HG02852 (cell line): ENCODE measurements around the gene CENPK.
"Not testable (repeated sequence)": the region's sequence is repeated elsewhere in the genome, so short reads cannot be mapped to it uniquely, and the experiment has no call there.

Experiments used
- ATAC-seq: cut with Tn5 transposase; IDR thresholded peaks from one replicate; pipeline ENCODE4 v1.9.1; 2021; ENCODE audit warnings: mild to moderate bottlenecking, moderate library complexity; ENCODE audit not compliant: unreplicated experiment

Gene CENPK, protein sequence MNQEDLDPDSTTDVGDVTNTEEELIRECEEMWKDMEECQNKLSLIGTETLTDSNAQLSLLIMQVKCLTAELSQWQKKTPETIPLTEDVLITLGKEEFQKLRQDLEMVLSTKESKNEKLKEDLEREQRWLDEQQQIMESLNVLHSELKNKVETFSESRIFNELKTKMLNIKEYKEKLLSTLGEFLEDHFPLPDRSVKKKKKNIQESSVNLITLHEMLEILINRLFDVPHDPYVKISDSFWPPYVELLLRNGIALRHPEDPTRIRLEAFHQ

DNA sequence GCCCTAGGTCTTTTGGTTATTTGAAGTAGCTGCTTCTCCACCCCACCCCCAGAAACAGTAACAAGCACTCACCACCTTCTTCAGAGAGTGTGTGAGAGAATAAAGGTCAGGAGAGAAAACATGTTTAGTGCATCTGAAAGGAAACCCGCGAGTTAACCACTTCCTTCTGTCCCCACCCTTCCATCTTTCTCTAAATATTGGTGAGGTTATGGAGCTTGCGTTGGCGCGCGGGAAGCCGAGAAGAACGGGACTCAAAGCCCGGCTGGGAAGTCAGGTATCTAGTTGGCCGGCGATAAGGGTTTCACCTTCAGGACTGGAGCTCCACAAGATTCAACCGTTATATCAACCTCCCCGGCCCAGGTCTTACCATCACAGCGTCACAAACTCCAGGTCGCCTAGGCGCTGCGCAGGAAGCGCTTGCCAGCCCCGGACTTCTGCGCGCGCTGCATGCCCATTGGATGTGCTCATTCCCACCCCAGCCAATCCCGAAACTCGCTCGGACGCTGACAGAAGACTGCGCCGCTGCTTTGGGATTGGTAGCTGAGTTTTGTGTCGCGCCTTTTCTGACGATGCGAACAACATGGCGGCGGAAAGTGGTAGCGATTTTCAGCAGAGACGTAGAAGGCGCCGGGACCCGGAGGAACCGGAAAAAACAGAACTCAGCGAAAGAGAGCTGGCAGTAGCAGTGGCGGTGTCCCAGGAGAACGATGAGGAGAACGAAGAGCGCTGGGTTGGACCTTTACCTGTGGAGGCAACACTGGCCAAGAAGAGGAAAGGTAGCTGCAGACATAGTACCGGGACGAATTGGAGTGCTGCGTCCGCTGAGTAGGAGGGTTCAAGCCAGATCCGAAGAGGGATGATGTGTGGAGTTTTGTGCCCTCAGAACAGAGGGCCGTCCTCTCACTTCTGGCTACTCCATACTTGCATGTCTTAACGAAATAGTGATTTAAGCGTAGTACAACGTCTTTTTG lies at the start of gene CENPK, which contains the start of gene PPWD1:
CENPK (minus strand) TSS at position 438 of the 971 bp plus-strand sequence. CDS start 8,261 bp downstream, outside the sequence.
PPWD1 (plus strand) TSS at position 566 of the 971 bp plus-strand sequence; CDS start at position 581, 15 bp downstream.
- ATAC-seq, result peak; percentile 99

DNA sequence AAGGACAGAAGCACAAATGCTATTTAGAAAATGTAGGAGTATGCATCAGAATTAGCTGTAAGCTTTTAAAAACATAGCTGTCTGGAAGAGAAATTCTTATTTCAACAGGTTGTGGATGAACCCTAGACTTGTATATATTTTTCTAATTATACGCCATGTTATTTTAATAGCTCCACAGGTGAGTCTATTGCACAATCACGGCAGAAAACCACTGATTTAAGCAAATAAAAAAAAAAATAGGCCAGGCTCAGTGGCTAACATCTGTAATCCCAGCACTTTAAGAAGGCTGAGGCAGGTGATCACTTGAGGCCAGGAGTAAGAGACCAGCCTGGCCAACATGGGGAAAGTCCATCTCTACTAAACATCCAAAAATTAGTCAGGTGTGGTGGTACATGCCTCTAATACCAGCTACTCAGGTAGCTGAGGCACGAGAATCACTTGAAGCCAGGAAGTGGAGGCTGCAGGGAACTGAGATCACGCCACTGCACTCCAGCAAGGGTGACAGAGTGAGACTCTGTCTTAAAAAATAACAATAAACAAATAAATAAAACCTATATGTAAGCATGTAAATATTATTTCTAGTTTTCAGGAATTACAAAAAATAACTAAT lies 49.4 kb upstream of the CENPK start:
- no peak for ATAC-seq

DNA sequence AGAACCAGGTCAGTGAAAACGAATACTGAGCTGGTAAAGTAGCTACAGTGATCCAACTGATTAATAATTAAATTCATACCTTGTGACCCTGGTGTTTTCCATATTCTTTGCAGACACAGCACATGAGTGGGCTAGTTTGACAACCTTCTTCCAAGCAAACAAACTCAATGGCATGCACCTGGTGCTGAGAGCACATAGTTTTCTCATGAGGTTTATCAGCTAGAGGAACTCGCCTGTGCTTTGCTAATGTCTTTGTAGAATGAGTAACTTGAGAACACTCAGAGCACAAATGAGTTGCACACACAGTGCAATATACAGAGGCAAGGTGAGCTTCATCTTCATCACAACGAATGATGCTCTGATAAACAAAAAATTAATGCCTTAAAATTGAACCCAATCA lies 48.6 kb upstream of the CENPK start:
- ATAC-seq, result no peak

DNA sequence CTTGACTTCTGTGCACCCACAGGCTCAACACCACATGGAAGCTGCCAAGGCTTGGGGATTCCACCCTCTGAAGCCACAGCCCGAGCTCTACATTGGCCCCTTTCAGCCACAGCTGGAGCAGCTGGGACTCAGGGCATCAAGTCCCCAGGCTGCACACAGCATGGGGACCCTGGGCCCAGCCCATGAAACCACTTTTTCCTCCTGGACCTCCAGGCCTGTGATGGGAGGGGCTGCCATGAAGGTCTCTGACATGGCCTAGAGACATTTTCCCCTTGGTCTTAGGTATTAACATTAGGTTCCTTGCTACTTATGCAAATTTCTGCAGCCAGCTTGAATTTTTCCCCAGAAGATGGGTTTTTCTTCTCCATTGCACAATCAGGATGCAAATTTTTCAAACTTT lies 38.8 kb upstream of the CENPK start:
- not testable (repeated sequence) for ATAC-seq

DNA sequence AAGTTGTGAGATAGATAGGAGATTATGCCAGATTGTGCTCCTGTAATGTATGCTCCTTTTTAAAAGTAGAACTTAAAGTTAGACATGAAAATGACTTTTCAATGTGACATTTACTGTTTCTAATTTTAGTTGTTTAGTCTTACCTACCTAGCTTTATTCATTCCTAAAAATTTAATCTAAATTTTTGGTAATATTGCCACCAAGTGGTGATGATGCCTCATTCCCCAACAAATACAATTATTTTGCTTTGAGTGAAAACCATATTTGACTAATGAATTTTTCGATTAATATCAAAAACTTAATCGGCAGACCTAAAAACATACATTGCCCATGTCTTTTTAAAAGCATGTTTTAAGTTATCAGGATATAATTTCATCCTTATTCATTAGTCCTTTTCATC lies 25.7 kb upstream of the CENPK start:
- no peak for ATAC-seq

DNA sequence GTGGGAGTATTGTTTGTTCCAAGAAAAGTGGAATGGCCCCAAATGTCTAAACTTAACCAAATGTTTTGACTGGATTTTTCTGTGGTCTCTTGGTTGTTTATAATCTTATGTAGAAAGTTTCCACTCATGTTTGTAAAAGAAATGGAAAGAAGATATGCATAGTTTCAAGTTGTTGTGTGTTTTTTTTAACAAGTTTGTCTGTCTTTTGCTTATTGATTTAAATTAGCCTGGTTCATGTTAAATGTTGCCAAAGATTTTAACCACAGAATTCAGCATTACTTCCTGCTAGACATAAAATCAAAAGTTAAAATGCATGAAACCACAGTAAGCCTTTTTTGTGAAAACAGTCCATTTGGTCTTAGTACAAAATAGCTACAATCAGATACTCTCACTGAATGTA lies 14.2 kb upstream of the CENPK start:
- ATAC-seq, result no peak

DNA sequence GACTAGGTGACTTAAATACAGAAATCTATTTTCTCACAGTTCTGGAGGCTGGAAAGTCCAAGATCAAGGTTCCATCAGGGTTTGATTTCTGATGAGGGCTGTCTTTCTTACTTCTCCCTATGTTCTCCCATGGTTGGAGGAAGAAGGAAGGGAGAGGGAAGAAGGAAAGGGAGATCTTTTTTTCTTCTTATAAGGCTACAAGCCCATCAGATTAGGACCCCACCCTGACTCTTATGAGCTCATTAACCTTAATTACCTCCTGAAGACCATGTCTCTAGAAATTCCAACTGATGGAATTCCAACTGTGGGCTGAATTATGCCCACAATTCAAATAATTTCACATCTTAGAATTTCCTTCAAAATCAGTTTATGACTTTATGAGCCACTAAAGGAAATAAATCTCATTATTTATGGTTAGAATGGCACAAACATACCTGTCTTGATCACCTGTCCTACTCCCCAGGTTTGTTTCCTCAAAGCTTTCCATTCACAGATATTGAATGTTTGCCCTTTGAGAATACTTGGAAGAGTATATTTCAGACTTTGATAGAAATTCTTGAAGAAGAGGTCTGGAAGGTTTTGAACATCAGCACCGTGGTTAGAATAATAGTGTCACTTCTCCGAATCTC lies 7.7 kb upstream of the CENPK start:
- ATAC-seq, result no peak

DNA sequence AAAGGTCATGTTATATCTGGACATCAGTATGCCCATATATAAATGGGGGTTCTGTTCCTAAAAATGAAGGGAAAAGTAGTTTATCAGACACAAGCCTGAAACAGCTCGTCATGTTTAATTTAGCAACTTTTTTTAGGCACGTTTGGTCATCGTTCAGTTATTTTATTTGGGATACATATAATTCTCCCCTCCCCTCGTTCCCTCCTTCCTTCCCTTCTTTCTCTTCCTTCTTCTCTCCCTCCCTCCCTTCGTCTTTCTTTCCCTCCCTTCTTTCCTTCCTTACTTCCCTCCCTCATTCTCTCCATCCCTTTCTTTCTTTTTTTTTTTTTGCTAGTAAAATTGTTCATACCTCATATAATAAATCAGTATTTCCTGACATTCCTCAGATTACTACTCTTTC lies 3.5 kb upstream of the CENPK start:
- ATAC-seq, result no peak

DNA sequence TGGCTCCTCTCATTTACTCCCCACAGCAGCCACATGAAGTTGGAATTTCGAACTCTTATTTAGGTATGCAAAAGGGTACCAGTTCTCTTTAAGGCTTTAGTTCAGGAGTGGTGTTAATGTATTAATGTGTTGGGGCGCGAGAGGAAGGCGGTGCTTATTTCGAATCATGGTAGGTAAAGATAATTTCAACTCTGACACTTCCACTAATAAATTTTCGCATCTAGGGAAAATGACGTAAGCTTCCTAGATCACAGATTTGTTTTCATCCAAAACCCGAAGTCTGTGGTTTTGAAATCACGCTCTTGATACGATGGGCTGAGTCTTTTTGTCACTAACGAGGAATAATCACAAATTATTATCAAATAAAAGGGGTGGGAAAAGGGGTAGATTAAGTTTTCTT lies 809 bp upstream of the CENPK start:
- ATAC-seq, result no peak

DNA sequence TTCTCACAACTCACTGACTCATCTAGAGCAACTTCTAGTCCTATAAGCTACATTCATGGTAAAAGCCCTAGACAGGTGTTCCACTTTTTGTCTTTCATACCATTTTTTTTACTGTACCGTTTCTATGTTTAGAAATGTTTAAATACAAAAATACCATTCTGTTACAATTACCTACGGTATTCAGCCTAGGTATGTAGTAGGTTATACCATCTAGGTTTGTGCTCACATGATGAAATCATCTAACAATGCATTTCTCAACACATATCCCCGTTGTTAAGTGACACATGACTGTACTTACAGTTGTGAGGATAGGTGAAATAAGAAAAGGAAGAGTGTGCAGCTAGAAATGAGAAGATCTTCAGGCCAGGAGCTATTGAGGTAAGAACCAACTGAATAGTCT lies 6.2 kb downstream of the CENPK start:
- ATAC-seq, result no peak

DNA sequence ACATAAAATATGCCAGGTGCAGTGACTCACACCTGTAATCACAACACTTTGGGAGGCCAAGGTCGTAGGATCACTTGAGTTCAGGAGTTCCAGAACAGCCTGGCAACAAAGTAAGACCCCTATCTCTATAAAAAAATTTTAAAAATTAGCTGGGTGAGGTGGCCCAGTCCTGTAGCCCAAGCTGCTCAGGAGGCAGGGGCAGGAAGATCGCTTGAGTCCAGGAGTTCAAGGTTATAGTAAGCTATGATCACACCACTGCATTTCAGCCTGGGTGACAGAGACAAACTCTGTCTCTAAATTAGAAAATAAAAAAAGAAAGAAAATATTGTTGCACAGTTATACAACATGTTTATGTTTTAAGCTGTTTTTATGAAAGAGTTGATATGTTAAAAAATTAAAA lies 6.8 kb downstream of the CENPK start:
- ATAC-seq, result no peak

DNA sequence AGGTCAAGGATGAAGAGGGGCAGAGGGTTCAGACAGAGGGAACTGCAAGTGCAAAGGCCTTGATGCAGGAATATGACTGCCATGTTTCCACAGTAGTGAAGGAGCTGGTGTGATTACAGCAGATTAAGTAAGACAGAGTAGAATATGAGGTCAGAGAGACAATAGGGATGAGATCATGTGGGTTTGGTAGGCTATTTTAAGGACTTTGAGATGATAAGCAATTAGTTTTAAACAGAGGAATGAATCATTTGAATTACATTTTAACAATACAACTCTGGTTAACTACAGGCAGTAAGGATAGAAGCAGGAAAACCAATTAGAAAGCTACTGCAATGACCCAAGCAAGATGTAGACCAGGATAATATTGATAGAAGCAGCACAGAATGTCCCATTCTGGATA lies 7.7 kb downstream of the CENPK start:
- no peak for ATAC-seq

DNA sequence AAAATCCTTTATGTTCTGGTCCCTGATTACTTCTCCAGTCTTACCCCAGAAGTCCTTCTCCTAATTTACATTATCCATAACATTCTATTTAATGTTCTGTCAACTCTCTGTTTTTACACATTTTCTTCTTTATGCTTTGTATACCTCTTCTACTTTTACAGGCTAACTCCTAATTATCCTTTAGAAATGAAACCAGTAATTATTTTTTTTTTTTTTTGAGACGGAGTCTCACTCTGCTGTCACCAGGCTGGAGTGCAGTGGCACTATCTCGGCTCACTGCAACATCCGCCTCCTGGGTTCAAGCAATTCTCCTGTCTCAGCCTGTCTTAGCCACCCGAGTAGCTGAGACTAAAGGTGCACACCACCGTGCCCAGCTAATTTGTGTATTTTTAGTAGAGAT lies 9.0 kb downstream of the CENPK start:
- no peak for ATAC-seq

DNA sequence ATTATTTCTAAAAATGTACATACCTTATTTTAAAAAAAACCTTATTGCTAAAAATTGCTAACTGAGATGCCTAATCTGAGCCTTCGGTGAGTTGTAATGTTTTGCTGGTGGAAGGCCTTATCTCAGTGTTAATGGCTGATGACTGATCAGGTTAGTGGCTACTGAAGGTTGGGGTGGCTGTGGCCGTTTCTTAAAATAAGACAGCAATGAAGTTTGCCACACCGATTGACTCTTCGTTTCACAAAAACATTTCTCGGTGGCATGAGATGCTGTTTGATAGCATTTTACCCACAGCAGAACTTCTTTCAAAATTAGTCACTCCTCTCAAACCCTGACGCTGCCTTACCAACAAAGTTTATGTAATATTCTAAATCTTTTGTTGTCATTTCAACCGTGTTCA lies 14.7 kb downstream of the CENPK start:
- no peak for ATAC-seq

DNA sequence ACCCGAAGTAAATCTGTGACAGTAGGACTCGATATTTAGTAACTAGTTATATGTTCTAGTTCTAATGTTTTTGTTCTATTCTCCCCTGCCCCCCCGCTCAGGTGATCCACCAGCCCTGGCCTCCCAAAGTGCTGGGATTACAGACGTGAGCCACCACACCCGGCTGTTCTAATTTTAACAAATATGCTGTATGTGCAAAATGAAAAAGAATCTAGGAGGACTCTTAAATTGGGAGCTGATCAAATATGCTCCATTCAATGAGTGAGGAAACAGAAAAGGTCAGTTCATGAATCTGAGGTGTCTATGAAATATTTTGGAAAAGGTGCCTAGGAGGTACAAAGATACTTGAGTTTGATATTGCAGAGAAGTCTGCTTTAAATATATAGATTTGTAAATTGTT lies 16.8 kb downstream of the CENPK start:
- ATAC-seq, result no peak

DNA sequence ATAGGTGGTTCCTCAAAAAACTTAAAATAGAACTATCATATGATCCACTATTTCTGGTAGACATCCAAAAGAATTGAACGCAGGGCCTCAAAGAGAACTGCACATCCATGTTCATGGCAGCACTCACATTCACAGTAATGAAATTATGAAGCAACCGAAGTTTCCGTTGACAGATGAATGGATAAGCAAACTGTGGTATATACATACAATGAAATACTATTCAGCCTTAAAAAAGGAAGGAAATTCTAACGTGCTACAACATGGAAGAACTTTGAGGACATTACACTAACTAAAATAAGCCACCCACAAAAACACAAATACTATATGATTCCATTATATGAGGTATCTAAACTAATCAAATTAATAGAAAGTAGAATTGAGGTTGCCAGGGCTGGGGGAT lies 18.5 kb downstream of the CENPK start:
- ATAC-seq, result no peak

DNA sequence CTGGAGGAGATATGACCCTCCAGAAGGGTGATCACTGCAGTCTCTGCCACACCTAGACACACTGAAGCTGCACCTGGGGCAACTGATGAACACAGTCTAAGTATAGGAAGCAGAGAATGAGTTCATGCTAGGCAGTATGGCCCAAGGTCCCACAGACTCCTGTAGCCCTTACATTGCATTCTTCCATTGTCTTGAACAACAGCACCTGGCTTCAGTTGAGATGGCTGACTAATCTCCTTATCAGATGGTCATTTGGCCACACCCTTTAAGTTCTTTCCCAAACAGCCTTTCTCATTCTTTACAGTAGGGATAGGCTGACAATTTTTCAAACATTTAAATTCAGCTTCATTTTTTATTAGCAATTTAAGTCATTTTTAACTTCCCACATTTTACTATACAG lies 23.1 kb downstream of the CENPK start:
- ATAC-seq, result no peak

DNA sequence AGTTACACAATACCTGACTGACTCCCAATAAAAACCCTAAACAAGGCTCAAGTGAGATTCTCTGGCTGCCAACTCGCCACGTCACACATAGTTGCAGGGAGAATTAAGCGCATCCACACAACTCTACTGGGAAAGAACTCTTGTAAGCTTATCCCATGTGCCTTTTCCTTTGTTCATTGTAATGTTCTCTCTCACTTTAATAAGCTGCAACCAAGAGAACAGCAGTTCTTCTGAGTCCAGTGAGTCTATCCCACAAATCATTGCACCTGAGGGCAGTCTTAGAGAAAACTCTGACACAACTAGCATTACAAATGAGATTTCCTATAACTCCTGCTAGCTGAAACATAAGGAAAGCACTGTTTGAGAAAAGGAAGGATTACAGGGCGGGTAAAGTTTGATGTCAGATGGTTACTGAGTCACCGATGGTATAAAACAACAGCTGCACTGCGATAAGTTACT lies 27.4 kb downstream of the CENPK start:
- ATAC-seq, result no peak

DNA sequence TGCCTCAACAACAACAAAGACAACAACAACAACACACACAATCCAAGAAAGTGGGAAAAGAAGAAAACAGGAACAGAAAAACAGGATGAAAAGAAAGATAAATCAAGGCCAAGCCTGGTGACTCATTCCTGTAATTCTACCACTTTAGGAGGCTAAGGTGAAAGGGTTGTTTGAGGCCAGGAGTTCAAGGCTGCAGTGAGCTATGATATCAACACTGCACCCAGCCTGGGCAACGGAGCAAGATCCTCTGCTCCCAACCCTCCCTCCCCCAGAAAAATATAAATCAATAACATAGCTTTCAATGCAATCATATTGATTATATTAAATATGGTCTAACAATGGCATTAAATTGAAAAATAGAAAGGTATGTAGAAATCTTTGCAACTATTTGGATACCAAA lies 32.1 kb downstream of the CENPK start:
- ATAC-seq, result no peak

DNA sequence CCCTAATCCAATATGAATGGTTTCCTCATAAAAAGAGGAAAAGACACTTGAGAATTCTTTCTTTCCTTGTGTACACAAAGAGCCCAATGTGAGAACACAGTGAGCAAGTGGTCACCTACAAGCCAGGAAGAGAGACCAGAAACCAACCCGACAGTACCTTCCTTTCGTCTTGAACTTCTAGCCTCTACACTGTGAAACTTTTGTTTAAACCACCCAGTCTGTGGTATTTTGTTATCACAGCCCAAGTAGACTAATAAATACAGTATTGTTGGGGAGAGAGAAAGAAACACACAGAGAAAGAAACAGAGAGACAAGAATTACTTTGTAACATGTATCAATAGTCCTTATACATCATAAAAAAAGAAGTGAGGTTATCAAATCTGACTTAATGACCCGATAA lies 37.2 kb downstream of the CENPK start:
- no peak for ATAC-seq
